HepG2 (cell line): Measurements from ENCODE around the gene HDGFL1. TPM values are rescaled to one million over a fixed set of nuclear protein-coding genes. Genes with fewer than 3 reads are reported as not detected.

Source experiments
- ATAC-seq: fragments of 200-7000 bp; cut with Tn5 transposase; 3 replicates; pipeline ENCODE4 v1.9.1; 2020; ENCODE audit warnings: mild to moderate bottlenecking, moderate library complexity
- BruUV-seq: library from RNA; stranded (reverse); fragments of 400-500 nt; replicated peaks from 2 replicates; lab custom pipeline; 2021; lab: Mats Ljungman, UMichigan
- CTCF ChIA-PET: fragments of 300-600 bp; formaldehyde crosslinking; extraction: SDS; loops from one replicate; lab custom pipeline; 2021; ENCODE audit warnings: low total read pairs, inconsistent platforms, low intra/inter-chr PET ratio; lab: Yijun Ruan, JAX
- POLR2A ChIA-PET: fragments of 350-600 bp; sonication (Branson Sonifier 250); formaldehyde crosslinking; loops from one replicate; lab custom pipeline; 2020; ENCODE audit warnings: antibody characterized with exemption, inconsistent platforms; lab: Yijun Ruan, JAX
- DNase-seq: peaks from one replicate; pipeline ENCODE4 v3.0.0-alpha.2; 2015; ENCODE audit warnings: low spot score
- FAIRE-seq: peaks from 3 replicates; lab custom pipeline; 2011; peaks lifted over from hg19 to GRCh38; lab: Jason Lieb, UNC
- H2AFZ ChIP-seq: one replicate; pipeline ENCODE4 v1.6.1; 2011; ENCODE audit warnings: low read length, inconsistent platforms
- H3K27ac ChIP-seq: fragments of 300-600 bp; 3 replicates; pipeline ENCODE4 v1.8.0; 2011; ENCODE audit warnings: mixed run types, mild to moderate bottlenecking, mixed read lengths, low read length, inconsistent platforms; ENCODE audit not compliant: insufficient read depth; ENCODE audit errors: extremely low read length
- H3K27me3 ChIP-seq, 2 experiments: fragments of 200-600 bp in 1 of 2; 2 replicates in 1 of 2; 3 replicates in 1 of 2; pipeline versions ENCODE4 v1.6.0 to v1.8.0; 2011; ENCODE audit warnings: low read length in 2 of 2, mild to moderate bottlenecking in 2 of 2, moderate library complexity in 2 of 2, inconsistent platforms in 1 of 2; ENCODE audit not compliant: insufficient read depth in 2 of 2, control insufficient read depth in 1 of 2
- H3K36me3 ChIP-seq, 2 experiments: fragments of 200-600 bp in 1 of 2; replicated peaks in 1 of 2; 2 replicates in 1 of 2; 3 replicates in 1 of 2; pipeline versions ENCODE4 v1.5.1 to v1.8.0; 2011; ENCODE audit warnings: low read length in 2 of 2, inconsistent platforms in 1 of 2; ENCODE audit not compliant: insufficient read depth in 2 of 2, control insufficient read depth in 1 of 2
- H3K4me1 ChIP-seq: 2 replicates; pipeline ENCODE4 v1.5.1; 2012; ENCODE audit warnings: low read length, inconsistent platforms; ENCODE audit not compliant: insufficient read depth
- H3K4me2 ChIP-seq: 2 replicates; pipeline ENCODE4 v1.6.0; 2011; ENCODE audit warnings: low read depth, low read length, inconsistent platforms
- H3K4me3 ChIP-seq, 3 experiments: fragments of 200-600 bp in 1 of 3; sonication (generic), shearing (Covaris generic) in 1 of 3; replicated peaks in 1 of 3; 2 replicates each; pipeline ENCODE4 v1.5.1; 2011 to 2016; ENCODE audit warnings: low read length in 3 of 3, inconsistent platforms in 2 of 3, low read depth in 2 of 3, mild to moderate bottlenecking in 2 of 3, control low read depth in 1 of 3, mixed read lengths in 1 of 3; ENCODE audit not compliant: insufficient read depth in 1 of 3
- H3K79me2 ChIP-seq: one replicate; pipeline ENCODE4 v1.6.1; 2011; ENCODE audit warnings: low read length, inconsistent platforms; ENCODE audit not compliant: insufficient read depth
- H3K9ac ChIP-seq: 2 replicates; pipeline ENCODE4 v1.6.0; 2011; ENCODE audit warnings: mild to moderate bottlenecking, low read depth, low read length, inconsistent platforms; ENCODE audit not compliant: insufficient read depth
- H3K9me3 ChIP-seq: 2 replicates; pipeline ENCODE4 v1.5.1; 2012; ENCODE audit warnings: mild to moderate bottlenecking, low read length
- H4K20me1 ChIP-seq: 2 replicates; pipeline ENCODE4 v1.6.0; 2011; ENCODE audit warnings: inconsistent platforms, mild to moderate bottlenecking, low read length, moderate library complexity; ENCODE audit not compliant: insufficient read depth
- FOXA1 ChIP-seq, 2 experiments: fragments of 450-650 bp in 1 of 2; sonication (generic) in 1 of 2; formaldehyde crosslinking in 1 of 2; IDR thresholded peaks; 2 replicates each; pipeline versions ENCODE4 v1.4.0 to v1.6.1; 2016 to 2020; ENCODE audit warnings: missing genetic modification reagents in 1 of 2
- KDM1A ChIP-seq: IDR thresholded peaks from 2 replicates; pipeline ENCODE4 v1.6.1; 2016; ENCODE audit warnings: missing compliant biosample characterization
- PATZ1 ChIP-seq: sonication (generic); formaldehyde crosslinking; IDR thresholded peaks from 2 replicates; pipeline ENCODE4 v1.4.0; 2020; ENCODE audit warnings: missing genetic modification reagents
- ZNF138 ChIP-seq: sonication (generic); formaldehyde crosslinking; IDR thresholded peaks from 2 replicates; pipeline ENCODE4 v1.5.0; 2020; ENCODE audit warnings: mild to moderate bottlenecking, low read depth, missing genetic modification reagents
- ZNF160 ChIP-seq: sonication (generic); formaldehyde crosslinking; IDR thresholded peaks from 2 replicates; pipeline ENCODE4 v1.8.0; 2022; ENCODE audit warnings: mild to moderate bottlenecking, inconsistent platforms, missing genetic modification reagents
- ZNF275 ChIP-seq: sonication (generic); formaldehyde crosslinking; IDR thresholded peaks from 2 replicates; pipeline ENCODE4 v1.8.0; 2022; ENCODE audit warnings: missing genetic modification reagents, mild to moderate bottlenecking, inconsistent platforms, borderline replicate concordance
- ZNF510 ChIP-seq: sonication (generic); formaldehyde crosslinking; IDR thresholded peaks from 2 replicates; pipeline ENCODE4 v1.4.0; 2020; ENCODE audit warnings: low read depth, mild to moderate bottlenecking, missing genetic modification reagents
- ZNF512 ChIP-seq: sonication (generic); formaldehyde crosslinking; IDR thresholded peaks from 2 replicates; pipeline ENCODE4 v1.4.0; 2020; ENCODE audit warnings: mild to moderate bottlenecking, missing genetic modification reagents
- WGBS: methylation state at CpG from one replicate; pipeline ENCODE4 v1.1.6; 2017; ENCODE audit warnings: low lambda C conversion rate; 5-methylcytosine and 5-hydroxymethylcytosine counted together
- in situ Hi-C: cut with HindIII; loops from 2 replicates; pipeline ENCODE4 v1.10.0; 2017; ENCODE audit warnings: low pct_unique_long_range_greater_than_20kb; ENCODE audit not compliant: extremely low pct_ligation_motif_present
- intact Hi-C: fragments of 100-400 bp; cut with micrococcal nuclease; formaldehyde crosslinking; loops from one replicate; pipeline ENCODE4 v1.10.0; 2022; ENCODE audit not compliant: unreplicated experiment
- polyA plus RNA-seq, 8 experiments: library from polyadenylated mRNA; depleted of rRNA in 3 of 8; stranded (reverse) in 7 of 8; unstranded in 1 of 8; fragments of >200 nt; fragmentation: Illumina TruSeq in 4 of 8; extraction: Trizol in 4 of 8; gene quantifications; 2 replicates each; pipeline versions ENCODE4 v1.2.1 to v1.2.3, GENCODE V29; 2011 to 2016; ENCODE audit warnings: low read depth in 4 of 8, missing spikeins in 1 of 8, mixed read lengths in 1 of 8; ENCODE audit not compliant: insufficient read depth in 1 of 8
- total RNA-seq, 5 experiments: library from RNA; depleted of rRNA; stranded (reverse); fragments of >200 nt; fragmentation: Illumina TruSeq; extraction: Trizol; gene quantifications; 2 replicates each; pipeline ENCODE4 v1.2.3, GENCODE V29; 2016; ENCODE audit warnings: low read depth in 1 of 5

Gene HDGFL1
- total and polyA plus RNA-seq, 2 of the 13 experiments (the other 11 are each of a cell fraction or from before 2014, with no cell fraction given) = not detected

- Histone ChIP-seq H3K4me2 (no peak overlapping the region), H3K4me3 (no peak overlapping the region), H3K27me3 (no peaks in the 10 kb centered on the region), H3K79me2 (no peaks in the 10 kb centered on the region), H4K20me1 (no peaks in the 10 kb centered on the region), H2AFZ (no peak overlapping the region), H3K9ac (no peak overlapping the region), H3K36me3 (no peaks in the 10 kb centered on the region), H3K4me1 (no peaks in the 10 kb centered on the region), H3K27ac (no peak overlapping the region), H3K9me3 (peaks cover 91% of the 10 kb centered on the region)
- in situ Hi-C loops = no loop called here
- WGBS = 23% methylated on average over 4 of the region's 4 CpGs
- no TSS peak for BruUV-seq
- CTCF ChIA-PET = no interaction called here
- intact Hi-C loops = no loop called here
- TF ChIP-seq ZNF510 (no peak), KDM1A (CRISPR knock-in tag) (no peak), FOXA1 (IDR thresholded peaks at IDR 0.05) (no peak), FOXA1 (CRISPR knock-in tag; IDR thresholded peaks at IDR 0.05) (no peak), PATZ1 (CRISPR knock-in tag) (no peak), ZNF138 (CRISPR knock-in tag) (no peak), ZNF275 (CRISPR knock-in tag) (no peak), ZNF512 (no peak), ZNF160 (CRISPR knock-in tag) (no peak)
- ATAC-seq (no peak), DNase-seq (no peak), FAIRE-seq (no peak)
- POLR2A ChIA-PET = no interaction called here
These were observed 48.3 kb upstream of the HDGFL1 start for GRCh38 chr6:22521035-22521434.
